Measurements from ENCODE around the gene MAP2K6.

The MAP2K6 gene

DNA sequence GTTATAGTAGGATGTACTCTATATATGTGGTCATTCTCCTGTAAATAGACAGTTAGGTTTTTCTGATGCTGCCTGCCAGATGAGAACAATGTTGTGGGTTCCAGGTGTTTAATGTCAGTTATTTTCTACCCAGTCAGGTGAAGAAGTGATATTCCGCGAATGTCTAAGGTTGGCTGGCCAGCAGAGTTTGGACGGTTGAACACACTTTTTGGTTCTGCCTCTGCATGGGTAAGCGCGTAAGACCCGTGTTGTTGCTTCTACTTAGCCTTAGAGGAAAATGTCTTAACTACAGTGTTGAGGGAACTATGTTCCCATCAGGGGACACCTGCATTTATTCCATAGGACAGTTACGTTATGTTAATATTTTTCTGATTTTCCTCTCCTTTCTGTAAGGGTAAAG lies 162.6 kb downstream of the MAP2K6 start:
- no peak for DNase-seq (ENCODE audit: low read depth in 2 of 2)

GRCh38 chr17:69578385-69578936 lies 164.0 kb downstream of the MAP2K6 start:
- no peak for DNase-seq (ENCODE audit: low read depth in 2 of 2)

- DNase-seq (ENCODE audit: low read depth in 2 of 2), result no peak
These were observed 165.6 kb downstream of the MAP2K6 start for GRCh38 chr17:69579961-69580677.

GRCh38 chr17:69581061-69581961 lies 166.8 kb downstream of the MAP2K6 start:
- no peak for DNase-seq (ENCODE audit: low read depth in 2 of 2)

GRCh38 chr17:69588316-69588715 lies 173.8 kb downstream of the MAP2K6 start:
- no peak for DNase-seq (ENCODE audit: low read depth in 2 of 2)

DNA sequence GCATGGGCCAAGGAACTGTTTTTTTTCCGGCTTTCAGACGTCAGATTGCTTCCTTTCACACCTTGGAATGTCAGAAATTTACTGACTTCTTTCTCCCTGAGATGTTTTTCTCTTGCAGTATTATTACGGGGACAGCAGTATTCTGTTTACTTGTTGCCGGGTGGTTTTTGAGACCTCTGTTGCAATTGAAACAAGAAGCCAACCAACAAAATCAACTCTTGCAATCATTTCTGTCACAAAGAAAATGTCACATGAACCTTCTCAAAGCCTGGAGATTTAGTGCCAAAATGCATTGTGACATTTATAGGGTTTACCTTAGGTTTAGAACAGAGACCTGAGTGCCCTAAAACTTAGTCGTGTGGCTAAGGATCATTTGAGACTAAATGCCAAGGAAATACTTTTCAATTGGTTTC lies 174.3 kb downstream of the MAP2K6 start:
- no peak for DNase-seq (ENCODE audit: low read depth in 2 of 2)

- no peak for DNase-seq (ENCODE audit: low read depth in 2 of 2)
These were observed 176.2 kb downstream of the MAP2K6 start for GRCh38 chr17:69590671-69591070.

- DNase-seq (ENCODE audit: low read depth in 2 of 2), result peak; percentile 33 to 34
These were observed 178.3 kb downstream of the MAP2K6 start for GRCh38 chr17:69592692-69593350.

GRCh38 chr17:69593351-69593715 lies 178.8 kb downstream of the MAP2K6 start:
- DNase-seq (ENCODE audit: low read depth in 2 of 2), result no peak

DNA sequence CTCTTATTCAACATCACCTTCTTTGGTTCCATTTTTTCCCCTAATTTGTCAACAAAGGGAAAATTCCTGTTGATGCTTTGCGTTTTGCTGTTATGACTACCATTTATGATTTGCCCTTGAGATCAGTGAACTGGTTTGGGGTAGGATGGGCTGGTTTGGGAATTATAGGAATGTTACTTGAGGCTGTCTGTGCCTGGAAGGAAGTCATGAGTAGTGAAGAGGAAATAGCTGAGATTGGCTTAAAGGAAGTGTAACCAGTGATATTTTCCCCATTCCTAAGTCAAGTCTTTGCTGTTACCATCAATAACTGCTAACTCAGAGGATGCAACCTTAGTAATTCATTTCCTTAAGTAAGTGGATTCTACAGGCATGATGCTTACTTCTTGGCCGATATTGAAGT lies 179.2 kb downstream of the MAP2K6 start:
- DNase-seq (ENCODE audit: low read depth in 2 of 2), result no peak

- no peak for DNase-seq (ENCODE audit: low read depth in 2 of 2)
These were observed 180.1 kb downstream of the MAP2K6 start for GRCh38 chr17:69594641-69595040.

DNA sequence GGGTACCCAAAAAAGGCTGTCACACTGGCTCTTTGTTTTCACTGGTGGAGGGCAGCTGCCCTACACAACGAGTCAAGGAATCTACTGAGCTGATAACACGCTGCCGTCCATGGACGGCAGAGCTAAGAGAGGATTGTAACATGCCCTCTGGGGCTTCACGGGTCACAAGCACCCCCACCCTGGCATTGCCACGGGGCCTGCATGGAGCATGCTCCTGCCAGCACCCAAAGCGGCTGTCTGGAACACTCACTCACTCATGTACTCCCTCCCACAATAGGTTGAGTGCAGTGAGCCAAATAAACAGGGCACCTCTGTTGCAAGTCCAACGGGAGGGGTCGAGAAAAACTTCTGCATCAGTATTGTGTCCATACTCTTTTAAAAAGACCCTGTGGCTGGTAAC lies 181.6 kb downstream of the MAP2K6 start:
- DNase-seq (ENCODE audit: low read depth in 2 of 2), result no peak

- DNase-seq (ENCODE audit: low read depth in 2 of 2), result no peak
These were observed 183.6 kb downstream of the MAP2K6 start for GRCh38 chr17:69597898-69598692.

DNA sequence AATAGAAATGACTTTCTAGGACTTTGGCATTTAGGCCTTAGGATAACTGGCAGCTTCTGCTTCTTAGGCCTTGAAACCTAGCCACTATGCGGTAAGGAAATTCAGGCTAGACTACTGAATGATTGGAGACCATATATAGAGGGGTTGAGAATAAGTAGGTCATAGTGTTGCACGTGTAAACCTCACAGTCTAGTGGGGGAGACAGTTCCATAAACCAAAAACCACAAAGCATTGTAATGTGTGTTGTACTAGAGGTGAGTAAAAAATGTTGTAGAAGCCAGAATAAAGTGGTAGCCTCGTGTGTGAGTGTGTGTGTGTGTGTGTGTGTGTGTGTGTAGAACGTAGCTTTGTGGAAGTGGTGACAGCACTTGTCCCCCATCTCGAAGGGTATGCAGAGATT lies 188.5 kb downstream of the MAP2K6 start:
- no peak for DNase-seq (ENCODE audit: low read depth in 2 of 2)

All from fibroblast of skin of left biceps (primary cell).